Measurements from ENCODE around the gene MRPL39. TPM values are rescaled to one million over a fixed set of nuclear protein-coding genes. Genes with fewer than 3 reads are reported as not detected.

Gene MRPL39
- total and polyA plus RNA-seq, 11 donors, result 37.6 to 93.6 (median 50.3) TPM

- no peak for TF ChIP-seq CTCF (IDR thresholded peaks at IDR 0.05)
- no peak for TF ChIP-seq POLR2A (IDR thresholded peaks at IDR 0.05)
Observed at GRCh38 chr21:25577424-25578055, 29.7 kb downstream of the MRPL39 start.

GRCh38 chr21:25573409-25574206, 33.7 kb downstream of the MRPL39 start:
- intact Hi-C loops (cut with DNase I), result no loop called here
- Histone ChIP-seq H3K27me3 (no peaks in the 10 kb centered on the region), H3K36me3 (peaks cover 0 to 26% (median 10%) of the 10 kb centered on the region in 9 donors), H3K9me3 (no peaks in the 10 kb centered on the region), H3K4me1 (peaks cover 0 to 29% (median 0%) of the 10 kb centered on the region in 12 donors), H3K27ac (peak overlapping the region in 1 of 12 donors; percentile 69), H3K4me3 (no peak overlapping the region)
- peak in 1 of 4 donors; percentile 65 for ATAC-seq
- DNase-seq, result no peak
- WGBS, 4 donors, result 65 to 72% (median 66%) methylated on average over 6 of the region's 6 CpGs
- no peak for TF ChIP-seq POLR2A (IDR thresholded peaks at IDR 0.05)
- no peak for TF ChIP-seq CTCF (IDR thresholded peaks at IDR 0.05)

More at GRCh38 chr21:25577424-25578055, 29.7 kb downstream of the MRPL39 start:
- Histone ChIP-seq H3K9me3 (no peaks in the 10 kb centered on the region), H3K4me1 (peaks cover 0 to 21% (median 0%) of the 10 kb centered on the region in 12 donors), H3K27ac (no peak overlapping the region), H3K36me3 (peaks cover 0 to 26% (median 10%) of the 10 kb centered on the region in 9 donors), H3K4me3 (no peak overlapping the region), H3K27me3 (no peaks in the 10 kb centered on the region)
- 88 to 96% (median 93%) methylated on average over 3 of the region's 3 CpGs for WGBS, 4 donors
- ATAC-seq (no peak), DNase-seq (no peak)
- intact Hi-C loops (cut with DNase I), result no loop called here

DNA sequence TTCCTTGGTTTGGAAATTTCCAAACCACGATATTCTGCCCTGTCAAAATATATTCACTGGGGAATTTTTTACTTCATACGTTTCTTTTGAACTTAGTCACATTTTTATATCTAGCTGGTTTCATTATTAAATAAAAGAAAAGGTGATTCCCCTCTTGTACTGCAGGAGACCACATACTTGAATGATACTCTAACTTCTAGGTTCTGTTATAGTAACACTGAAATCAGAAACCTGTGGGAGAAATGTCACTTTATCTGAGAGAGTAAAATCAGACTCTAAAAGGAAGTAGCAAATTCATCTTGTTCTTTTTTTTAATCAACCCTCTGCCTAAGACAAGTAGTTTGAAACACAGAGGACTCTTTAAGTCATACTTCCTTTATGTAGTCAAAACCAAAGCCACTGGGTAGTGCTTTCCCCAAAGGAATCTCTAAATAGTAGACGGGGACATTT, 34.4 kb downstream of the MRPL39 start:
- intact Hi-C loops (cut with DNase I), result no loop called here
- H3K9me3 ChIP-seq, result no peaks in the 10 kb centered on the region
- no peak overlapping the region for H3K4me3 ChIP-seq
- peaks cover 0 to 25% (median 6%) of the 10 kb centered on the region in 9 donors for H3K36me3 ChIP-seq
- 70 to 77% (median 75%) methylated on average over 3 of the region's 3 CpGs for WGBS, 4 donors
- DNase-seq (no peak), ATAC-seq (no peak)
- H3K4me1 ChIP-seq, result peaks cover 0 to 36% (median 0%) of the 10 kb centered on the region in 12 donors
- peak overlapping the region in 1 of 12 donors; percentile 69 for H3K27ac ChIP-seq
- H3K27me3 ChIP-seq, result no peaks in the 10 kb centered on the region
- no peak for TF ChIP-seq CTCF (IDR thresholded peaks at IDR 0.05)
- TF ChIP-seq POLR2A (IDR thresholded peaks at IDR 0.05), result no peak

DNA sequence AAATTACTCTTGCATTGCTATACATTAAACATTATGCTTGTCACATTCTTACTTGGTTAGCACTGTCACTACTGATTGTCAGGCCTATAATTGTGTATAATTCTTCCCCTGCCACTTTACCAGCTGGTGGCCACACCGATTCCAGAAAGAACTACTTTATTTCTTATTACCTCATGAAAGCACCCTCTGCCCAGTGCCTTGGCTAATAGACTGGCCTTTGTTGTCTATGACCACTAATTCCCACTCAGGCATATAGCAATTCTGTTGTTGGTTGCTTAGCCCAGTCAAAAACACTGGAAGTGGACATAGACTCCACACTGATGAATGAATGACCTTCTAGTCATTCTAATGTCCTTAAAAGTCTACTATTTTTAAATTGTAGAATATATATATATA, 35.6 kb downstream of the MRPL39 start:
- no peaks in the 10 kb centered on the region for H3K9me3 ChIP-seq
- H3K4me1 ChIP-seq, result peaks cover 0 to 45% (median 0%) of the 10 kb centered on the region in 12 donors
- H3K27ac ChIP-seq, result no peak overlapping the region
- TF ChIP-seq POLR2A (IDR thresholded peaks at IDR 0.05) (no peak), CTCF (IDR thresholded peaks at IDR 0.05) (no peak)
- no peak overlapping the region for H3K4me3 ChIP-seq
- DNase-seq, result no peak
- WGBS, 4 donors, result 93 to 100% (median 98%) methylated on average over 1 of the region's 1 CpG
- no peak for ATAC-seq
- peaks cover 0 to 17% (median 11%) of the 10 kb centered on the region in 9 donors for H3K36me3 ChIP-seq
- intact Hi-C loops (cut with DNase I), result no loop called here
- H3K27me3 ChIP-seq, result no peaks in the 10 kb centered on the region
